GM23338 (cell line): ENCODE data around the gene CAPZB.

Experiments
- CREB1 ChIP-seq: fragments of 250-450 bp; sonication (Bioruptor Pico); IDR thresholded peaks from 2 replicates; pipeline ENCODE4 v1.5.0; 2020; ENCODE audit warnings: low read depth, mild to moderate bottlenecking, moderate library complexity
- CTCF ChIP-seq, 2 experiments: fragments of 200-600 bp in 1 of 2; sonication (generic) in 1 of 2; conservative IDR thresholded peaks; 2 replicates each; pipeline versions ENCODE4 v1.5.1 to v1.6.1; 2016 to 2017; ENCODE audit warnings: antibody characterized with exemption in 2 of 2, low read depth in 2 of 2, mild to moderate bottlenecking in 2 of 2, moderate library complexity in 1 of 2
- ETS1 ChIP-seq: IDR thresholded peaks from 2 replicates; pipeline ENCODE4 v1.6.1; 2016; ENCODE audit warnings: antibody characterized with exemption
- EZH2 ChIP-seq: fragments of 200-600 bp; sonication (generic); IDR thresholded peaks from one replicate; pipeline ENCODE4 v1.8.0; 2017; ENCODE audit warnings: antibody characterized with exemption, mild to moderate bottlenecking, low read depth; ENCODE audit not compliant: unreplicated experiment
- EZH2phosphoT487 ChIP-seq: fragments of 200-600 bp; sonication (generic); IDR thresholded peaks from one replicate; pipeline ENCODE4 v1.8.1; 2018; ENCODE audit warnings: antibody characterized with exemption; ENCODE audit not compliant: unreplicated experiment
- JUNB ChIP-seq: IDR thresholded peaks from one replicate; pipeline ENCODE4 v1.6.1; 2016; ENCODE audit warnings: antibody characterized with exemption; ENCODE audit not compliant: unreplicated experiment
- NANOG ChIP-seq: IDR thresholded peaks from 2 replicates; pipeline ENCODE4 v1.6.1; 2016; ENCODE audit warnings: antibody characterized with exemption, borderline replicate concordance
- POLR2AphosphoS5 ChIP-seq: IDR thresholded peaks from 2 replicates; pipeline ENCODE4 v1.6.1; 2016; ENCODE audit warnings: antibody characterized with exemption, low read depth
- REST ChIP-seq: IDR thresholded peaks from one replicate; pipeline ENCODE4 v1.6.1; 2018; ENCODE audit warnings: antibody characterized with exemption; ENCODE audit not compliant: unreplicated experiment
- STAT1 ChIP-seq: IDR thresholded peaks from one replicate; pipeline ENCODE4 v1.6.1; 2016; ENCODE audit warnings: antibody characterized with exemption; ENCODE audit not compliant: unreplicated experiment
- ZNF114 ChIP-seq: fragments of 250-450 bp; sonication (Bioruptor Pico); IDR thresholded peaks from 2 replicates; pipeline ENCODE4 v1.5.0; 2020; ENCODE audit warnings: mild to moderate bottlenecking, moderate library complexity
- ZNF331 ChIP-seq: fragments of 250-450 bp; sonication (Bioruptor Pico); IDR thresholded peaks from 2 replicates; pipeline ENCODE4 v1.5.0; 2020; ENCODE audit warnings: low read depth, mild to moderate bottlenecking, moderate library complexity
- ZNF462 ChIP-seq: fragments of 250-450 bp; sonication (Bioruptor Pico); IDR thresholded peaks from 2 replicates; pipeline ENCODE4 v1.5.0; 2020; ENCODE audit warnings: mild to moderate bottlenecking, moderate library complexity

GRCh38 chr1:19462781-19463503 lies 22.4 kb downstream of the CAPZB start:
- no peak for TF ChIP-seq CTCF (conservative IDR thresholded peaks at IDR 0.05; ENCODE audit: low read depth in 2 of 2)
- no peak for TF ChIP-seq EZH2phosphoT487
- no peak for TF ChIP-seq REST
- no peak for TF ChIP-seq ETS1
- TF ChIP-seq JUNB: no peak
- no peak for TF ChIP-seq POLR2AphosphoS5
- no peak for TF ChIP-seq STAT1
- no peak for TF ChIP-seq EZH2
- TF ChIP-seq ZNF331 (CRISPR knock-in tag): no peak
- TF ChIP-seq ZNF114 (CRISPR knock-in tag): no peak
- no peak for TF ChIP-seq NANOG
- TF ChIP-seq CREB1: no peak
- no peak for TF ChIP-seq ZNF462 (CRISPR knock-in tag)
